ENCODE results near the gene ZBTB25.
A peak's percentile ranks its signal among the peaks of the same experiment; 100 is the strongest.

The ZBTB25 gene

GRCh38 chr14:64503434-64504309, at the start of gene ZBTB25:
Gene ZBTB25, minus strand, starts transcription at chr14:64503838. Its CDS starts 13,305 bp downstream, at chr14:64490533.
- peak; percentile 89 for DNase-seq (ENCODE audit: low spot score)
- in situ Hi-C loops (cut with MboI; ENCODE audit: low pct_unique_long_range_greater_than_20kb, low sequenced_read_pairs, unreplicated experiment): no loop called here
- no peak for TF ChIP-seq CTCF (IDR thresholded peaks at IDR 0.05; ENCODE audit: extremely low read depth, insufficient read depth, missing control alignments)

DNA sequence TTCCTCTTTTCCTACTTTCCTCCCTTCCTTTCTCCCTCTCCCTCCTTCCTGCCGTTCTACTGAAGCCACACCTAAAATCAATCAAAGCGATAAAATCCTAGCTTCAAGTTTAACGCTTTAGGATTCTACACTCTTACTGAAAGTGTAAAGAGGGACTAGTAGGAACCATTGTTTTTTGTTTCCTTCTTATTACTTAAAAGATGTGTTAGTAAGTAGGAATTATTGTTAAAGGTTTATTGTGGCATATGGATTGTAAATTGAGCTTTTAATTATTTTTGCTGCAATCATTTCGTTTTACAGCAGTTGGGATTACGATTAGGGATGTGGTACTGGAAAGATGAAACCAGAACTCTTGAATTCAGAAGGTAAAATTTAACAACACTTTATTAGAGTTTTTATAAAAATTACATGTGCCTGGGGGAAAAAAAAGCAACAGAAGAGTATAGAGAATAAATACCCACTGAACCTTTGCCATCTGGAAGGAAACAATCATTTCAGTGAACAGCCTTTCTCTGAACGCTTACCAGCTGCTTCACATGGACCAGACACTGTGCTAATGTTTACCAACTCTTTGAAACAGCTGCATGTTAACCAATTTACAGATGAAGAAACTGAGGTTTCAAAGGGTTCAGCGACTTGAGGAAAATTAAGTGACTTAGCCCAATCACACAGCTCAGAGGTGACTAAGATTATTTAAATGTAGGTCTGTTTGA, 47.1 kb upstream of the ZBTB25 start:
- no peak for TF ChIP-seq CTCF (IDR thresholded peaks at IDR 0.05; ENCODE audit: extremely low read depth, insufficient read depth, missing control alignments)
- in situ Hi-C loops (cut with MboI; ENCODE audit: low pct_unique_long_range_greater_than_20kb, low sequenced_read_pairs, unreplicated experiment): no loop called here
- DNase-seq (ENCODE audit: low spot score): no peak

DNA sequence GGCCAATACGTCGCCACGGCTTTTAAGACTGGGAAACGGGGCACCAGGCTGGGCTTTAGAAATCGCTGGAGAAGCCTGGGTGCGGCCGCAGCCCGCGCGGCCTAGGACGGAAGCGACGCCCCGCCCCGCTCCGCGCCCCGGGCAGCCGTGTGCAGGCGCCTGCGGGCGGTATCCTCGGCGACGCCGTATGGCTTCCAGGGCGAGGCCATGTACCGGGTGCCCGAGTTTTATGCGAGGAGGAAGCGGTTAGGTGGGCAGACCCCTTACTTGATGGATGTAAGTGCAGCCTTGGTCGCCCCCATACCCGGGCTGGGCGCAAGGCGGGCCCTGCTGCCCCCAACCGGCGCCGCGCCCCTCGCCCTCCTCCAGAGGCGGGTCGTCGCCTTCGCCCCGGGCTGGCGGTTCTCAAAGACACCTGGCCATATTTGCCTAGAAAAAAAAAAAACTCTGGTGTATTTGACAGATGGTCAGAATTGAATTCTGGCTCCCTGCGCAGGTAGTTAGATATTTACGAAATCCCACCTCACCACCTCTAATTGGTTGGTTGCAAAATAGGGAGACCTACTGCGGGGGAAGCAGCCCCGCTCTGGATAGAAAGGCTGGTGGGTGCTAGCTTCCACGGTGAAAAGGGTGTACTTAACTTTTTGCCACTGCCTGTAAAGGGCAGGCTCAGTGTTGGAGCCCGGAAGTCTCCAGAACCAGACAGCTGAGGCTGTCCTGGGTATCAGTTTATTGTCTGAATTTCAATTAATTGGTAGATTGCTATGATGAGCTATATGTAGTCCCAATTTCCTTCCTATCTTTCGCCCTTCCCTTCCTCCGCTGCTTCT, 46.4 kb upstream of the ZBTB25 start, which contains the start of gene PPP1R36:
TSS of gene PPP1R36 (plus strand) at position 171 of the 830 bp plus-strand sequence. CDS start at position 208, 37 bp downstream.
- in situ Hi-C loops (cut with MboI; ENCODE audit: low pct_unique_long_range_greater_than_20kb, low sequenced_read_pairs, unreplicated experiment): no loop called here
- peak; percentile 60 for DNase-seq (ENCODE audit: low spot score)
- no peak for TF ChIP-seq CTCF (IDR thresholded peaks at IDR 0.05; ENCODE audit: extremely low read depth, insufficient read depth, missing control alignments)

- DNase-seq (ENCODE audit: low spot score): no peak
- TF ChIP-seq CTCF (IDR thresholded peaks at IDR 0.05; ENCODE audit: extremely low read depth, insufficient read depth, missing control alignments): no peak
- in situ Hi-C loops (cut with MboI; ENCODE audit: low pct_unique_long_range_greater_than_20kb, low sequenced_read_pairs, unreplicated experiment): no loop called here
These were observed 45.4 kb upstream of the ZBTB25 start for GRCh38 chr14:64549016-64549415.

GRCh38 chr14:64544607-64545312, 41.1 kb upstream of the ZBTB25 start:
- no peak for TF ChIP-seq CTCF (IDR thresholded peaks at IDR 0.05; ENCODE audit: extremely low read depth, insufficient read depth, missing control alignments)
- in situ Hi-C loops (cut with MboI; ENCODE audit: low pct_unique_long_range_greater_than_20kb, low sequenced_read_pairs, unreplicated experiment): no loop called here
- DNase-seq (ENCODE audit: low spot score): no peak
